SU-DHL-6 (cell line): ENCODE data around the gene SCAF1.

ENCODE experiments used
- CTCF ChIP-seq: fragments of 200-600 bp; sonication (generic); IDR thresholded peaks from one replicate; pipeline ENCODE4 v1.5.1; 2017; ENCODE audit warnings: antibody characterized with exemption, mild to moderate bottlenecking, low read length, moderate library complexity; ENCODE audit not compliant: insufficient read depth, poor library complexity, severe bottlenecking
- EZH2phosphoT487 ChIP-seq: fragments of 200-600 bp; sonication (generic), shearing (Covaris generic); conservative IDR thresholded peaks from 2 replicates; pipeline ENCODE4 v1.6.1; 2018; ENCODE audit warnings: mild to moderate bottlenecking, antibody characterized with exemption, low read length, moderate library complexity, mixed read lengths

DNA sequence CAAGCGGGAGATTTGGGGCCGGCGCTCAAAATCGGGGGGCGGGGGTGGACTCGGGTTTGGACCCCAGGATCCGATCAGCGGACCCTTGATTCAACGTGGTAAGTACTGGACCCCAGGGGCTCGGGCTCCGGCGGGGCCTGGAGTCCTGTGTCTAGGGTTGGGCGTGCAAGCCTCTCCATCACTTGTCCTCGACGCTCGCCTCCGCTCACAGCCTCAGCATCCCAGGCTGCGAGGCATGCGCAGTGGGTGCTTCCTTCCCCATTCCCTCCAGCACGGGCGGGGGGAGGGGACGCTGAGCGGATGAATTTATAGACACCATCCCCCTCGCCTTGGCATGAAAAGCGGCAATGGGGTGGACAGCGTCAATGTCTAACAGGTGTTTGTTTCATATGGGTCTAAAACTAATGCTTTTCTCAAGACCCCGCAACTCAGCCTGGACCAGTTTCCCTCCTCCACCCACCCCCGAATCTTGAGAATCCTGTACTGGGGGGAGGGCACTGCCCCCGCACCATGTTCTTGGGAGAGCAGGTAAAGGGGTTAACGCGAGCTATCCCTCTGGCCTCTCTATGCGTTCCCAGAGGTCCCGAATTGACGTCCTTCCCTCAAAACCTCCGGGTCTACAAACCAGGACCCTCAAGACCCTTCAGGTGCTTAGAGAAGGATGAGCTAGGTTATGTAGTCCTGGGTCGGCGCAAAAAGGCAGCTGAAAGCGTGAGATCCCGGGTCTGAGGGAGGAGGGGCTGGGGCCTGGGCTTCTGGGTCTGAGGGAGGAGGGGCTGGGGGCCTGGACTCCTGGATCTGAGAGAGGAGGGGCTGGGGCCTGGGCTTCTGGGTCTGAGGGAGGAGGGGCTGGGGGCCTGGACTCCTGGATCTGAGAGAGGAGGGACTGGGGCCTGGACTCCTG lies 49.5 kb downstream of the SCAF1 start:
- no peak for TF ChIP-seq CTCF
- TF ChIP-seq EZH2phosphoT487 = no peak
